Kidney capillary endothelial cell (primary cell): ENCODE data around the gene ADAMTS2.
"Not testable (repeated sequence)": the region's sequence is repeated elsewhere in the genome, so short reads cannot be mapped to it uniquely, and the experiment has no call there.

ENCODE experiments used
- DNase-seq: peaks from one replicate; pipeline ENCODE4 v3.0.0-alpha.2; 2018; ENCODE audit warnings: low spot score

The ADAMTS2 gene

GRCh38 chr5:179111267-179112207 is 233.7 kb downstream of the ADAMTS2 start:
- no peak for DNase-seq

- DNase-seq, result no peak
Measured at GRCh38 chr5:179110528-179110927, 234.7 kb downstream of the ADAMTS2 start.

GRCh38 chr5:179101282-179101681 is 244.0 kb downstream of the ADAMTS2 start:
- DNase-seq, result not testable (repeated sequence)

GRCh38 chr5:179089502-179089901 is 255.8 kb downstream of the ADAMTS2 start:
- no peak for DNase-seq

- no peak for DNase-seq
Measured at GRCh38 chr5:179080724-179081123, 264.5 kb downstream of the ADAMTS2 start.

GRCh38 chr5:179079165-179079987 is 265.9 kb downstream of the ADAMTS2 start:
- no peak for DNase-seq

GRCh38 chr5:179065703-179066102 is 279.6 kb downstream of the ADAMTS2 start:
- DNase-seq, result no peak

- no peak for DNase-seq
Measured at GRCh38 chr5:179061025-179061424, 284.2 kb downstream of the ADAMTS2 start.
